HG03457 (cell line): ENCODE measurements around the gene LENG9.
A peak's percentile ranks its signal among the peaks of the same experiment; 100 is the strongest.
"Not testable (repeated sequence)": the region's sequence is repeated elsewhere in the genome, so short reads cannot be mapped to it uniquely, and the experiment has no call there.

Experiments used
- ATAC-seq: cut with Tn5 transposase; IDR thresholded peaks from one replicate; pipeline ENCODE4 v1.9.1; 2021; ENCODE audit warnings: moderate number of reproducible peaks; ENCODE audit not compliant: unreplicated experiment

The LENG9 gene

DNA sequence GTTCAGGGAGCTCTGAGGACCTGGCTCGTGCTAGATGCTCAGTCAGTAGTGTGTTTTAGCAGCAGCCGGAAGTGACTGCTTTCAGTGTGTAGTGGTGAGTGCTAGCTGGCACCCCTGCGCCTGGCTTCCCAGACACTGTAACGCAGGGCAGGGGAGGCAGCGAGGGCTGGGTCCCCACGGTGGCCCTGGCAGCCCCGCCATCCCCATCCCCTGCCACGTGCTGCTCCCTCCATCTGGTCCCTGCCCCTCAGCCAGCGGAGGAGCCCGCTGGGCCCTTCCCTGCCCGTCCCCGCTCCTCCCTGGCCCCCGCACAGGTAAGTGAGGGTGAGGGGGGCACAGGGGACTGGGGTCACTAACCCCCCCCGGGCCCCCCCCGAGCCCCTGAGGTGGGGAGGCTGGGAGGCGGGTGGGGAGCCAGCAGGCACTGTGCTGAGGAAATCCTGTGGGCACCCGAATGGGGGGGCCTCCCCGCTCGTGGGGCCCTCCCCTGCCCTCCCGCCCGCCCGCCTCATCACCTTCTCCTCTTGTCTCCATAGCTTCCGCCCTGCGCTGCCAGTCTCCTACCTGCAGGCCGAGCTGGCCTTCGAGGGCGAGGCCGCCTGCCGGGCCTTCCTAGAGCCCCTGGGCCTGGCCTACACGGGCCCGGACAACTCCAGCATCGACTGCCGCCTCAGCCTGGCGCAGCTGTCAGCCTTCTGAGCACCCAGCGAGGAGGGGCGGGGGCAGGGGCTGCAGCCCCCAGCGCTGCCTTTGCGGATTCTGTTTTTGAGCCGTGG lies 3.2 kb downstream of the LENG9 start:
- ATAC-seq: no peak

- no peak for ATAC-seq
Observed at GRCh38 chr19:54459282-54460229, 4.0 kb downstream of the LENG9 start.

DNA sequence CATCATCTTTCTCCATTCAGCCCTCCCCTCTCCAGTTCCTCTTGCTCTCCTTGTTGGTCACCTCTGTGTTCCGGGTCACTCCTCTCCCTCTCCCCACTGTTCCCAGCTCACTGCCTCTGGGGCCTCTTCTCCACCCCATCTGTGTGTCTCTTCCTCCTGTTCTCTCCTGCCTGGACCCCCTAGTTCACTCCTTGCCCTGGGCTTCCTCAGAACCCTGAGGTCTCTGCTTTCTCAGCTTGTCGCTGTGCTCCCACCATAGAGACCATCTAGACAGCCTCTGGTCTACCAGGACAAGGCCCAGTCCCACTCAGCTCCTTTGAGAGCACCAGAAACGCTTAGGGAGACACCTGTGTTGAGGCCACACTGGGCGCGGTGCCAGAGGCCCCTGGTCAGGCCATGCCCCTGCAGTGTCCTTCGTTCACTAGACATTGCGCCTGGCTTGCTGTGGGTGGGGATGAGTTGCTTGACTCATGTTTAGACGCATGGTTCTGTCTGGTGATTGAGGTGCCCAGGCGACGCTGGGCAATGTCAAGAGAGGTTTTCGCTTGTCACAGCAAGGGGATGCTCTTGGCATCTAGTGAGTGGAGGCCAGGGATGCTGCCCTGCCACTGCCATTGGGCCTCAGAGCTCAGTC lies 4.8 kb downstream of the LENG9 start:
- no peak for ATAC-seq

DNA sequence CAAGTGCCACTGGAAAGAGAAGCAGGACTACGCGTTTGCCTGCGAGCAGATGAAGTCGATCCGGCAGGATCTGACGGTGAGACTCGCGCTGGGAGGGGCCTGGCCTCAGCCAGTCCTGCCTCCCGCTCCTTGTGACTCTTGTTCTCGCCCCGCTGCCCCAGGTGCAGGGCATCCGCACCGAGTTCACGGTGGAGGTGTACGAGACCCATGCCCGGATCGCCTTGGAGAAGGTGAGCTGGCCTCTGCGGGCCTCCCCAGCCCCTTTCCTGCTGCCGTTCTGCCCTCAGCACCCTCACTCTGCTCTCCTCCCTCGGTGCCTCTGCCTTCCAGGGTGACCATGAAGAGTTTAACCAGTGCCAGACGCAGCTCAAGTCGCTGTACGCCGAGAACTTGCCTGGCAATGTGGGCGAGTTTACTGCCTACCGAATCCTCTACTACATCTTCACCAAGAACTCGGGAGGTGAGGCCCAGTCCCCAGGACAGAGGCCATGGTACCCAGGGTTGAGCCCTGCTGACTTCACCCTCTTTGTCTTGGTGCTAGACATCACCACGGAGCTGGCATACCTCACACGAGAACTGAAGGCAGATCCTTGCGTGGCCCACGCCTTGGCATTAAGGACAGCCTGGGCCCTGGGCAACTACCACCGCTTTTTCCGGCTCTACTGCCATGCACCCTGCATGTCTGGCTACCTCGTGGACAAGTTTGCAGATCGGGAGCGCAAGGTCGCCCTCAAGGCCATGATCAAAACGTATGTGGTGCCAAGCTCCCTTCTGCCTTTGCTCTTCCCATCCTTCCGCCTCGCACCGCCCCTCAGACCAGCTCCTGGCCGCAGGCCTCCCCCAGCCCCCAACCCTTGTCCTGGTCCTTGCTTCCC lies 5.6 kb downstream of the LENG9 start:
- no peak for ATAC-seq

GRCh38 chr19:54456423-54457373 lies 6.9 kb downstream of the LENG9 start:
- no peak for ATAC-seq

- ATAC-seq: no peak
Observed at GRCh38 chr19:54455786-54456422, 7.7 kb downstream of the LENG9 start.

DNA sequence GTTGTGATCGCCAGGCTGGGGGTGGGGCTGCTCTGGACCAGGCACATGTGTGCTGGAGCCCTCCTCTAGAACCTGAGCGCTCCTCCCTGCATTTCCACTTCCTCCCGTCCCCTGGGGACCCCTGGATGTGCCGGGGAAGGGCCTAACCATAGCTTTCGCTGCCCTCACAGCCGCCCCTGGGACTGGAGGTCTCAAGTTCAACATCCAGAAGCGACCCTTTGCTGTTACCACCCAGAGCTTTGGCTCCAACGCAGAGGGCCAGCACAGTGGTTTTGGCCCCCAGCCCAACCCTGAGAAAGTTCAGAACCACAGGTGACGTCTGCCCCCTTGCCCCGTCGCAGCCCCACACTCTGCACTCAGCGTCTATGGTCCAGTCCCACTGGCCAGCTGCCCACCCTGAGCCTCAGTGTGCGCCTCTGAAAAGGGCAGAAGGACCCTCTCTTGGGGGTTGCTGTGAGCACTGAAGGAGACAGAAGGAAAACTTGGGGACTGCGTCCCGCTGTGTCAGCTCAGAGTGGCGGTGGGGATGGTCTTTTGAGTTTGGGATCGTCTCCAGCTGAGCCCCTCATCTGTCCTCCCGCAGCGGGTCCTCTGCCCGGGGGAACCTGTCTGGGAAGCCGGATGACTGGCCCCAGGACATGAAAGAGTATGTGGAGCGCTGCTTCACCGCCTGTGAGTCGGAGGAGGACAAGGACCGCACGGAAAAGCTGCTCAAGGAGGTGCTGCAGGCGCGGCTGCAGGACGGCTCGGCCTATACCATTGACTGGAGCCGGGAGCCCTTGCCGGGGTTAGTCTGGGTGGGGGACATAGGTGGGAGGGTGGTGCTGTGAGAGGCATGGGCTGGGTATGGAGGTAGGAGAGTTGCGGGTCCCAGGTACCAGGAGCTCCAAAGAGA lies 8.6 kb downstream of the LENG9 start:
- ATAC-seq: no peak

- ATAC-seq: no peak
Observed at GRCh38 chr19:54453921-54454780, 9.4 kb downstream of the LENG9 start.

- ATAC-seq: no peak
Observed at GRCh38 chr19:54452626-54453025, 11.0 kb downstream of the LENG9 start.

DNA sequence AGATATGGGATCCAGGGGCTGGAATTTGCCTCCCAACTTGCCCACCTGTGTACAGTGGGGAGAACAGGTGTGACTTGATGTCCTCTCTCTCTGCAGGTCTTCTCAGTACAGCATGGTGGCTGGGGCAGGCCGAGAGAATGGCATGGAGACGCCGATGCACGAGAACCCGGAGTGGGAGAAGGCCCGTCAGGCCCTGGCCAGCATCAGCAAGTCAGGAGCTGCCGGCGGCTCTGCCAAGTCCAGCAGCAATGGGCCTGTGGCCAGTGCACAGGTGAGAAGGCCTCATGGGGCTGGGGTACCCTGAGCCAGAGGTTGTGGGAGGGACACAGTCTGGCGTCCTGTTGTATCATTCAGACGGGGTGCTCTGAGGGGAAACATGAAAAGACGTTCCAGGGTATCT lies 11.6 kb downstream of the LENG9 start:
- no peak for ATAC-seq

DNA sequence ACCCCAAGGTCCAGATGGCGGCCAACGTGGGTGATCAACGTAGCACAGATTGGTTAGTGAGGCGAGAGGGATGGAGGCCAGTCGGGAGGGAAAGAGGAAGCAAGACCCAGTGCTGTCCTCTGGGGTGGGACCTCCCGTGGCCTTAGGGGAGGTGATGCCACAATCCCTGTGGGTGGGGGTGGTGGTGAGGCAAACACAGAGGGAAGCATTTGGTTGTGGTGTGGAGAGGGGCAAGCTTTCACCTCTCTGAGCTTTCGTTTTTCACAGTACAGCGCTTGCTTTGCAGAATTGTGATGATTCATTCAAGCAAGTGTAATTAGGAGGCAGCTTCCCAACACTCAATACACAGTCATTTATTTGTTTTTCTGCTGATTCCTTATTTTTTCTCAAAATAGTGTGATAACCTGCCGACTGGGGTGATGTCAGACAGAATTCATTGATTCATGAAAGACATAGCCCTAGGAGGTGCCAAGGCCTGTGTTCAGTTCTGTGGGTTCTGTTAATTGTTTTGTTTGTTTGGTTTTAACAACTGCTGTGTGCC lies 12.2 kb downstream of the LENG9 start:
- ATAC-seq: no peak

DNA sequence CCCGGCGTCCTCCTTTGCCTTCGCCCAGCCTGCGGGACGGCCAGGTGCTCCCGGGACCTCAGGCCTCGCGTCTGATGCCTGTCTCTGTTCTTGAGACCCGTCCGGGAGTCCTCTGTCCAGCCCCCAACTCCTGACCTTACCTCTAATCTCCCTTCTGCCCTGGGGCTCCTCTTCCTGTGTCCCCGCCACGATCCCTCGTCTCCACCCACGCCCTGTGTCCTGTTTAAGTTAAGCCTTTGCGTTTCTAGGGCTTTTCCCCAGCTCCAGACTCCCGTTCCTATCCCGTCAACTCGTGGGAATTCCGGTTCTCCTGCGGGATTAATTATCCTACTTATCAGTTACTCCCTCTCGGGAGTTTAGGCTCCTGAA lies 13.9 kb downstream of the LENG9 start:
- ATAC-seq: no peak

- ATAC-seq: peak; percentile 65
Observed at GRCh38 chr19:54448774-54449700, 14.5 kb downstream of the LENG9 start, which contains the start of gene LENG8. Gene LENG8, plus strand, starts transcription at chr19:54449199. Its CDS starts 2,146 bp downstream, at chr19:54451345.

DNA sequence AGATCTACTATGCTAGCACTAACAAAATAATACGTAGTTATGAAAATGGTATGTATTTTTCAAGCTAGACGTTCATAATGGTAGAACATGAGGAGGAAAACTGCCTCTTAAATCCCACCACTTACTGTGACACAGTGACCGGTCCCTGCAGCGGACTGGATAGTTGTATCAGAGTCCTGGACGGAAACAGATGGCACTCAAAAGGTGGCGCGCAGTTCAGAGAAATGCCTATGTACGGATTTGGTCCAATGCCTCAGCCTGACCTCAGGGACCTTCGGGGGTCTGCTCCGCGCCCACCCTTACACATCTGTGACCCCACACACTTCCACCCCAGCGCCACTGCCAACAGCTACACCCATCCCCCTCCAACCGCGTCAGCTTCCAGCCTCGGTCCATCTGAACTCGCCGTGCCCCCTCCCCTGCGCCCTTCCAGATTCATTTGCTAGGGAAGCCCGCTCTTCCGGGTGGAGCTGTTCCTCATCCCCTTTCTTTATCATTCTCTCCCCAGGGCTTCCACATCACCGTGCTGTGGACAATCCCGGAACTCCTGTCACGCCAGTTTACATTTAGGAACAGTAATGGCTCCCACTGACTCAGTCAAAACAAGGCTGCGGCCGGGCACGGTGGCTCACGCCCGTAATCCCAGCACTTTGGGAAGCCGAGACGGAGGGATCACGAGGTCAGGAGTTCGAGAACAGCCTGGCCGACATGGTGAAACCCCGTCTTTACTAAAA lies 15.4 kb downstream of the LENG9 start:
- ATAC-seq: no peak

DNA sequence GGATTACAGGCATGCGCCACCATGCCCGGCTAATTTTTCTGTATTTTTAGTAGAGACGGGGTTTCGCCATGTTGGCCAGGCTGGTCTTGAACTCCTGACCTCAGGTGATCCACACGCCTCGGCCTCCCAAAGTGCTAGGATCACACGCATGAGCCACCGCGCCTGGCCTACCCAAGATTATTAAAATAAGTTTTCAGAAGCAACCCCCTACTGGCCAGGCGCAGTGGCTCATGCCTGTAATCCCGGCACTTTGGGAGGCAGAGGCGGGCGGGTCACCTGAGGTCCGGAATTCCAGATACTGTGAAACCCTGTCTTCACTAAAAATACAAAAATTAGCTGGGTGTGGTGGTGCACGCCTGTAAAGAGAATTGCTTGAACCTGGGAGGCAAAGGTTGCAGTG lies 17.2 kb downstream of the LENG9 start:
- not testable (repeated sequence) for ATAC-seq
